HAP-1 (cell line): ENCODE results near the gene VRK3.

Source experiments
- DNase-seq, 2 experiments: peaks; one replicate each; pipeline ENCODE4 v3.0.0-alpha.2; 2016 to 2020; ENCODE audit warnings: low spot score in 2 of 2
- H3K27me3 ChIP-seq: fragments of 250-450 bp; sonication (Bioruptor Pico); 2 replicates; pipeline ENCODE4 v1.5.1; 2020; ENCODE audit warnings: low read depth, mild to moderate bottlenecking, moderate library complexity
- H3K36me3 ChIP-seq: fragments of 250-450 bp; sonication (Bioruptor Pico); replicated peaks from 2 replicates; pipeline ENCODE4 v1.5.1; 2020; ENCODE audit warnings: mild to moderate bottlenecking
- H3K4me1 ChIP-seq: fragments of 250-450 bp; sonication (Bioruptor Pico); 2 replicates; pipeline ENCODE4 v1.5.1; 2020; ENCODE audit warnings: mild to moderate bottlenecking
- H3K4me3 ChIP-seq: fragments of 250-450 bp; sonication (Bioruptor Pico); 2 replicates; pipeline ENCODE4 v1.5.1; 2020; ENCODE audit warnings: mild to moderate bottlenecking, moderate library complexity
- H3K9me3 ChIP-seq: fragments of 250-450 bp; sonication (Bioruptor Pico); 2 replicates; pipeline ENCODE4 v1.5.1; 2020; ENCODE audit warnings: mild to moderate bottlenecking, moderate library complexity
- in situ Hi-C: fragments of 300-500 bp; cut with MboI; formaldehyde crosslinking; loops from 3 replicates; pipeline ENCODE4 v1.14.3; 2020; ENCODE audit warnings: low sequenced_read_pairs, inconsistent platforms, mixed read lengths

VRK3 gene

GRCh38 chr19:50046649-50047503, 21.7 kb upstream of the VRK3 start:
- Histone ChIP-seq H3K9me3 (peaks cover 28% of the 10 kb centered on the region; the same call in 1 of the 2 replicates), H3K36me3 (peaks cover 52% of the 10 kb centered on the region), H3K27me3 (no peaks in the 10 kb centered on the region), H3K4me1 (no peaks in the 10 kb centered on the region; the same call in 1 of the 2 replicates), H3K4me3 (no peak overlapping the region)
- in situ Hi-C loops = no loop called here
- DNase-seq = peak in 1 of 2 experiments; percentile 70

DNA sequence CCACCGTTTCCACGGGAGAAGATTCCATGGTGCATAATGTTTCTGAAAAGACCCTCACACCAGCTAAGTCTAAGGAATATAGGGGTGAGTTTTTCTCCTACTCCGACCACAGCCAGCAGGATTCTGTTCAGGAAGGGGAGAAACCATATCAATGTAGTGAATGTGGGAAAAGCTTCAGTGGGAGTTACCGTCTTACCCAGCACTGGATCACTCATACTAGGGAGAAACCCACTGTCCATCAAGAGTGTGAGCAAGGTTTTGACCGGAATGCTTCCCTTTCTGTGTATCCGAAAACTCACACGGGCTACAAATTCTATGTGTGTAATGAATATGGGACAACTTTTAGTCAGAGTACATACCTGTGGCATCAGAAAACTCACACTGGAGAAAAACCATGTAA, 19.8 kb upstream of the VRK3 start:
- no peak for DNase-seq
- Histone ChIP-seq H3K4me1 (no peaks in the 10 kb centered on the region), H3K9me3 (peaks cover 28% of the 10 kb centered on the region; the same call in 1 of the 2 replicates), H3K27me3 (no peaks in the 10 kb centered on the region), H3K4me3 (no peak overlapping the region), H3K36me3 (peaks cover 71% of the 10 kb centered on the region)
- in situ Hi-C loops = no loop called here

- Histone ChIP-seq H3K36me3 (peaks cover 81% of the 10 kb centered on the region), H3K4me3 (no peak overlapping the region), H3K9me3 (peaks cover 28% of the 10 kb centered on the region; the same call in 1 of the 2 replicates)
Observed at GRCh38 chr19:50043967-50044366, 18.8 kb upstream of the VRK3 start.

DNA sequence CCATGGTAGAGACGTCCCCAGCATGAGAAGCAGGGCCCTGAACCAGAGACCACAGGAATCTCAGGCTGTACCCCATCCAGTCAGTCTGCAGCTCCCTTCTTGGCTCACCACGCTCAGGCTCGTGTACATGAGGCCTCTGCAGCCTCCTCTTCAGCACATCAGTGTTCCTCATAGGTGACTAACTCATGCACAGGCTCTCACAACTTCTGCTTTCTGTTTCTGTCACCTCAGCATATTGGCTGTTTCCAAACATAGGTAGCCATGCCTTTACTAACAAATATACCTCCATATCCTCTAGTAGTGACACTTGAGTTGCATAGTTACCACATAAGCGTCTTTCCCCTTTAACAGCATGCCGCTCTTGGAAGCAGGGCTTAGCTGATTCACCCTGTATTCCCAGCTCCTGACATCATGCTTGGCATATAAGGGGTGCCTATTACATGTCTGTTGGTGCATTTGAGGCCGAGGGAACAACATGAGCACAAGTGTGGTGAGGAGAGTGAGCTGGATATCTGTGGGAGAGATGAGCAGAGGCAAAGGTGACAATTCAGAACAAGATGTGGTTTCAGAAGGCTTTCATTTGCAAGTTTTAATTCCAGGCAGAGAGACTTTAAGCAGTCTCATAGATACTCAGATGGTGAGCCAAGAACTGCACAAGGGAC, 17.3 kb upstream of the VRK3 start:
- in situ Hi-C loops = no loop called here
- no peak for DNase-seq
- H3K27me3 ChIP-seq = no peaks in the 10 kb centered on the region
- H3K36me3 ChIP-seq = peaks cover 82% of the 10 kb centered on the region
- no peak overlapping the region for H3K4me3 ChIP-seq
- peaks cover 28% of the 10 kb centered on the region; the same call in 1 of the 2 replicates for H3K9me3 ChIP-seq
- H3K4me1 ChIP-seq = no peaks in the 10 kb centered on the region

More at GRCh38 chr19:50043967-50044366, 18.8 kb upstream of the VRK3 start:
- DNase-seq = no peak
- Histone ChIP-seq H3K27me3 (no peaks in the 10 kb centered on the region), H3K4me1 (no peaks in the 10 kb centered on the region)
- in situ Hi-C loops = no loop called here

DNA sequence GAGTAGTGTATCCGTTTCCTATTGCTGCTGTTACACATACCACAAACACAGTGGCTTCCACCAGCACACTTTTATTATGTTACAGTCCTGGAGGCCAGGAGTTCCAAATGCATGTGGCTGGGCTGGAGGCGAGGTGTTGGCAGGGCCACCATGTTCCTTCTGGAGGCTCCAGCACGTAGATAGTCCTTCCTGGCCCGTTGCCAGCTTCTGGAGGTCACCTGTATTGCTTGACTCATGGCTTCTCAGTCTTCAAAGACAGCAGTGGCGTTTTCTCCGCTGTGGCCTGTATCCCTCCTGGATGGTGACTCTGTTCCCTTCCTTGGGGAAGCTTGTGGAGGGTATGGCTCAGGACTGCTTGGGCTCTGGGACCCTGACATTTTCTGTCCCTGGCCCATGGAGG, 15.8 kb upstream of the VRK3 start:
- H3K9me3 ChIP-seq = peaks cover 26% of the 10 kb centered on the region; the same call in 1 of the 2 replicates
- DNase-seq = no peak
- peaks cover 75% of the 10 kb centered on the region for H3K36me3 ChIP-seq
- H3K27me3 ChIP-seq = no peaks in the 10 kb centered on the region
- no peaks in the 10 kb centered on the region for H3K4me1 ChIP-seq
- no peak overlapping the region for H3K4me3 ChIP-seq
- in situ Hi-C loops = no loop called here

- peaks cover 65% of the 10 kb centered on the region for H3K36me3 ChIP-seq
- no peaks in the 10 kb centered on the region for H3K27me3 ChIP-seq
- no peaks in the 10 kb centered on the region for H3K4me1 ChIP-seq
- no peak for DNase-seq
- peaks cover 18% of the 10 kb centered on the region; the same call in 1 of the 2 replicates for H3K9me3 ChIP-seq
- H3K4me3 ChIP-seq = no peak overlapping the region
- in situ Hi-C loops = no loop called here
Observed at GRCh38 chr19:50039968-50040367, 14.8 kb upstream of the VRK3 start.

DNA sequence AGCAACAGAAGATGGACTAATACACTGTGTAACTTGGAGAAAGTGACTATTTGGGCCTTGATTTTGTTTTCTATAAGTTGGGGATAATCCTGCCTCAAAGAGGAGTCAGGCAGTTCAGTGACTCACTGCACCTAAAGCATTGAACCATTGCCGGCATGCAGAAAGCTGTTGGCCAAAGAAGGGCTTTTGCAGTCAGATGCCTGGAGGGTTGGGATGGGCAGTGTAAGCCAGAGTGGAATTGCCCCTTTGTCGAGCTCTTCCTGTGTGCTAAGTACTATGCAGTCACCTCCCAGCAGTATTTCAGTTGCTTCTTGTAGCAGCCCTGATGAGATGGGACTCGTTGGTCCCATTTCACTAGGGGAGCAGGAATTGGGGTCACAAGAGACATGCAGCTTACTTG, 11.7 kb upstream of the VRK3 start:
- no peaks in the 10 kb centered on the region for H3K9me3 ChIP-seq
- no peak overlapping the region for H3K4me3 ChIP-seq
- DNase-seq = no peak
- H3K27me3 ChIP-seq = no peaks in the 10 kb centered on the region
- H3K36me3 ChIP-seq = peaks cover 63% of the 10 kb centered on the region
- H3K4me1 ChIP-seq = no peaks in the 10 kb centered on the region
- in situ Hi-C loops = no loop called here

- Histone ChIP-seq H3K4me1 (peaks cover 3% of the 10 kb centered on the region; the same call in 1 of the 2 replicates), H3K4me3 (no peak overlapping the region), H3K9me3 (peaks cover 6% of the 10 kb centered on the region; the same call in 1 of the 2 replicates), H3K36me3 (peaks cover 38% of the 10 kb centered on the region), H3K27me3 (no peaks in the 10 kb centered on the region)
- DNase-seq = no peak
- in situ Hi-C loops = no loop called here
Observed at GRCh38 chr19:50030937-50031336, 5.8 kb upstream of the VRK3 start.

DNA sequence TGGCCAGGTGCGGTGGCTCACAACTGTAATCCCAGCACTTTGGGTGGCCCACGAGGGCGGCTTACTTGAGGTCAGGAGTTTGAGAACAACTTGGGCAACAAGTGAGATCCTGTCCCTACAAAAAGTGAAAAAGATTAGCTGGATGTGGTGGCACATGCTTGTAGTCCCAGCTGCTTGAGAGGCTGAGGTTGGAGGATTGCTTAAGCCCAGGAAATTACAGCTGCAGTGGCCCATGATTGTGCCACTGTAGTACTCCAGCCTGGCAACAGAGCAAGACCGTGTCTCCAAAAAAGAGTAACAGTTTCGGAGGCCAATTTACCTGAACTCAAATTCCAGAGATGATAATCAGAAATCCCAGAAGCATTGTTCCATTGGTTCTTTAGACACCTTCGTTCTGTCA, 5.1 kb upstream of the VRK3 start:
- DNase-seq = no peak

DNA sequence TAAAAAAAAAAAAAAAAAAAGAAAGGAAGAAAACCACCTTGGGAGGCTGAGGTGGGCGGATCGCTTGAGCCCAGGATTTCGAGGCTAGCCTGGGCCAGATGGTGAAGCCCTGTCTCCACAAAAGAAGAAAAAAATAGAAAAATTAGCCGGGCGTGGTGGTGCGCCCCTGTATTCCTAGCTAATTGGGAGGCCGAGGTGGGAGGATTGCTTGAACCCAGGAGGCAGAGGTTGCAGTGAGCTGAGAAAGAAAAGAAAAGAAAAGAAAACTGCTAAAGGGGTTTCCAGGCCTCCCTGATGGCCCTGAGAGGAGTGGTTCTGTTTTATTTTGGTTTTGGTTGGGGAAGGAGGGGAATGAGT, 1.4 kb upstream of the VRK3 start:
- Histone ChIP-seq H3K9me3 (peaks cover 6% of the 10 kb centered on the region; the same call in 1 of the 2 replicates), H3K4me1 (peaks cover 5% of the 10 kb centered on the region; the same call in 1 of the 2 replicates), H3K27me3 (no peaks in the 10 kb centered on the region), H3K36me3 (peaks cover 8% of the 10 kb centered on the region), H3K4me3 (peak overlapping the region; percentile 91)
- DNase-seq = no peak
- in situ Hi-C loops = no loop called here

More for the DNA sequence above, 5.1 kb upstream of the VRK3 start:
- Histone ChIP-seq H3K4me3 (no peak overlapping the region), H3K36me3 (peaks cover 38% of the 10 kb centered on the region), H3K9me3 (peaks cover 6% of the 10 kb centered on the region; the same call in 1 of the 2 replicates), H3K4me1 (peaks cover 3% of the 10 kb centered on the region; the same call in 1 of the 2 replicates), H3K27me3 (no peaks in the 10 kb centered on the region)
- in situ Hi-C loops = no loop called here

- peaks cover 6% of the 10 kb centered on the region; the same call in 1 of the 2 replicates for H3K9me3 ChIP-seq
- H3K4me1 ChIP-seq = peaks cover 5% of the 10 kb centered on the region; the same call in 1 of the 2 replicates
- peaks cover 3% of the 10 kb centered on the region for H3K36me3 ChIP-seq
- no peaks in the 10 kb centered on the region for H3K27me3 ChIP-seq
- peak; percentile 94 for DNase-seq
- in situ Hi-C loops = no loop called here
- H3K4me3 ChIP-seq = peak within 1 kb of the TSS; percentile 91
Observed at GRCh38 chr19:50025794-50026549, 800 bp upstream of the VRK3 start, which contains the start of gene ZNF473. Gene ZNF473 (plus strand): TSS chr19:50026005. CDS start chr19:50031083, 5,078 bp downstream.

- no peaks in the 10 kb centered on the region for H3K27me3 ChIP-seq
- H3K4me1 ChIP-seq = peaks cover 5% of the 10 kb centered on the region; the same call in 1 of the 2 replicates
- no peak for DNase-seq
- H3K4me3 ChIP-seq = peak overlapping the region; percentile 91
- in situ Hi-C loops = no loop called here
- H3K9me3 ChIP-seq = peaks cover 6% of the 10 kb centered on the region; the same call in 1 of the 2 replicates
- H3K36me3 ChIP-seq = no peaks in the 10 kb centered on the region
Observed at GRCh38 chr19:50024719-50025021, 502 bp downstream of the VRK3 start.

DNA sequence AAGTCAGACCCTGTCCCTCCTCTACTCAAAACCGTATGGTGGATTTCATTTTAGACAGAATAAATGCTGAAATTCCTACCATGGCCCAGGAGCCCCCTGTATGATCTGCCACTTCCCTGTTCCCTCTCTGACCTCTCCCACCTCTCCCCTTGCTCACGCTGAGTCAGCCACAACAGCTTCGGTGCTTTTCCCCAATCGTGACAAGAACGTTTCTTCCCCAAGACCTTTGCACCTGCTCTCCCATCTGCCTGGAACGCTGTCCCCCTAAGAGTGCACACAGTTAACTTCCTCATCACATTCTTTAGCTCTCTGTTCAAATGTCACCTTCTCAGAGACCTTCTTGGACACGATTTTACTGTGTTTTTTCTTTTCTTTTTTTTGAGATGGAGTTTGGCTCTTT, 2.3 kb downstream of the VRK3 start:
- Histone ChIP-seq H3K27me3 (no peaks in the 10 kb centered on the region), H3K9me3 (peaks cover 6% of the 10 kb centered on the region; the same call in 1 of the 2 replicates), H3K4me1 (peaks cover 5% of the 10 kb centered on the region; the same call in 1 of the 2 replicates), H3K36me3 (0 out of 2 replicates have a peak, but pooled peaks cover 3% of the 10 kb centered on the region), H3K4me3 (no peak overlapping the region)
- no peak for DNase-seq
- in situ Hi-C loops = no loop called here
